Memory B cell (primary cell): Measurements from ENCODE around the gene RBBP7.
"Not testable (repeated sequence)": the region's sequence is repeated elsewhere in the genome, so short reads cannot be mapped to it uniquely, and the experiment has no call there.

ENCODE experiments used
- ATAC-seq: fragments of 150-1000 bp; cut with Tn5 transposase; 2 replicates; pipeline ENCODE4 v1.10.0; 2021; ENCODE audit warnings: low read depth, mild to moderate bottlenecking, moderate library complexity
- DNase-seq, 2 donors: peaks; one replicate each; pipeline ENCODE4 v3.0.0; 2022; ENCODE audit warnings: low spot score in 2 of 2
- H3K27ac Mint-ChIP-seq: one replicate; pipeline ENCODE4 v1.8.0; 2022; ENCODE audit warnings: mild to moderate bottlenecking, moderate library complexity, mixed read lengths
- H3K27me3 Mint-ChIP-seq: one replicate; pipeline ENCODE4 v1.8.0; 2022; ENCODE audit warnings: mixed read lengths
- H3K36me3 Mint-ChIP-seq: one replicate; pipeline ENCODE4 v1.8.0; 2022; ENCODE audit warnings: mild to moderate bottlenecking, mixed read lengths
- H3K4me1 Mint-ChIP-seq: one replicate; pipeline ENCODE4 v1.8.0; 2022; ENCODE audit warnings: mixed read lengths
- H3K4me3 Mint-ChIP-seq: one replicate; pipeline ENCODE4 v1.8.0; 2022; ENCODE audit warnings: mild to moderate bottlenecking, moderate library complexity, mixed read lengths
- H3K9me3 Mint-ChIP-seq: one replicate; pipeline ENCODE4 v1.8.0; 2022; ENCODE audit warnings: mixed read lengths

RBBP7 gene

DNA sequence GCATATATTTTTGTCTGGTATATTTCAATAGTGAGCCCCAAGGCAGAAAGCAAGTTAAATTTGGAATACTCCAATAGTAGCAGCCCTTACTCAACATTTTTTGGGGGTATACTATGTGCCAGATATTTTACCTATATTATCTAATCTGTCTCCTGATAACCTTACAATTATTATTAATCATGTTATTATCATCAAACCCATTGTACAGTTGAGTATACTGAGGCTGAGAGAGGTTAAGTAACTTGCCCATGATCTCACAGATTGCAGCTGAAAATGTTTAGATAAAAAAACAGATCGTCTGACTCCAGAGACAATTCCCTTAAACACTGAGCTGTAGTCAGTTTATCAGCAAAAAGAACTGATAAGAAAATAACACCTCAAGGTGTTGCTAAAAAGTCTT is 6.5 kb upstream of the RBBP7 start:
- Mint-ChIP-seq H3K27me3 (no peaks in the 10 kb centered on the region), H3K27ac (no peak overlapping the region), H3K9me3 (no peaks in the 10 kb centered on the region), H3K4me1 (peaks cover 11% of the 10 kb centered on the region), H3K36me3 (no peaks in the 10 kb centered on the region), H3K4me3 (no peak overlapping the region)
- no peak for ATAC-seq
- no peak for DNase-seq

DNA sequence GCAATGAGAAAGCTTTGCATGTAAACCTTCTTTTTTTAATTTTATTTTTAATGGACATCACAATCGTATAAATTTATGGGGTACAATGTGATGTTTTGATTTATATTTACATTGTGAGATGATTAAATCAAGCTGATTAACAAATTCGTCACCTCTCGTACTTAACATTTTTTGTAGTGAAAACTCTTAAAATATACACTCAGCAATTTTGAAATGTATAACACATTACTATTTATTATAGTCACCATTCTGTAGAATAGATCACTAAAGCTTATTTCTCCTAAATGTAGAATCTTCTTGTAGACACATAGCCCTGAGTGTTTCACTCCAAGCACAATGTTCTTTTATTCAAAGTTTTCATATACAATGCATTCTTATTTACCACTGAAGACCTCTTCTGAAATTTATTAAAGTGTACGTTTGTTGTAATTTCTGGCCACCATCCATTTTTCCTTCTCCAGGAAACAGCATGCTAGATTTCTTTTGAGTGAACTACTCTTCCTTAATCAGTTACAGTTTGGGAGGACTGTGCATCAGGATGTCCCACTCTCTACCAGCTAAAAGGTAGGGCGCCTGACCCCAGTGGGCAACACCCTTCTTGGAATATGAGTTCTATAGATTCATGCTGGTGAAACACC is 4.4 kb upstream of the RBBP7 start:
- Mint-ChIP-seq H3K27ac (no peak overlapping the region), H3K27me3 (no peaks in the 10 kb centered on the region), H3K4me3 (no peak overlapping the region), H3K9me3 (no peaks in the 10 kb centered on the region), H3K36me3 (no peaks in the 10 kb centered on the region), H3K4me1 (peaks cover 13% of the 10 kb centered on the region)
- no peak for ATAC-seq
- DNase-seq: no peak

DNA sequence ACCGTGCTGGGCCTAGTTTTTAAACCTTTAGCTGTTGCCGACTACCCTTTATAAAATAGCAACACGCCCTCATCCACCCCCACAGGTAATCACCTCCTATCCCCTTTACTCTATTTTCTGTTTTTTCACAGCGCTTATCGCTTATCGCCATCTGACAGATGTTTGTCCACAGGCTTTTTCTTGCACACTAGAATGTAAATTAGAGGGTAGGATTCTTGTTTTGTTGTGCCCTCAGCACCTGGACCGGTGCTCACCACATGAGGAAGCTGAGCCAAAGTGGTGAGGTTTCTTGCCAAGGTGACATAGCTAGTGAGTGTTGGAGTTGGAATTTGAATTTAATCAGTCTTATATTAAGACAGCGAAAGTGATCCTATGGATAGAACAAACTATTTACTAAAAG is 2.9 kb upstream of the RBBP7 start:
- DNase-seq (no peak), ATAC-seq (no peak)
- peaks cover 21% of the 10 kb centered on the region for H3K4me1 Mint-ChIP-seq
- H3K4me3 Mint-ChIP-seq: peak overlapping the region; percentile 60
- no peaks in the 10 kb centered on the region for H3K27me3 Mint-ChIP-seq
- peak overlapping the region; percentile 75 for H3K27ac Mint-ChIP-seq
- no peaks in the 10 kb centered on the region for H3K9me3 Mint-ChIP-seq
- H3K36me3 Mint-ChIP-seq: no peaks in the 10 kb centered on the region

DNA sequence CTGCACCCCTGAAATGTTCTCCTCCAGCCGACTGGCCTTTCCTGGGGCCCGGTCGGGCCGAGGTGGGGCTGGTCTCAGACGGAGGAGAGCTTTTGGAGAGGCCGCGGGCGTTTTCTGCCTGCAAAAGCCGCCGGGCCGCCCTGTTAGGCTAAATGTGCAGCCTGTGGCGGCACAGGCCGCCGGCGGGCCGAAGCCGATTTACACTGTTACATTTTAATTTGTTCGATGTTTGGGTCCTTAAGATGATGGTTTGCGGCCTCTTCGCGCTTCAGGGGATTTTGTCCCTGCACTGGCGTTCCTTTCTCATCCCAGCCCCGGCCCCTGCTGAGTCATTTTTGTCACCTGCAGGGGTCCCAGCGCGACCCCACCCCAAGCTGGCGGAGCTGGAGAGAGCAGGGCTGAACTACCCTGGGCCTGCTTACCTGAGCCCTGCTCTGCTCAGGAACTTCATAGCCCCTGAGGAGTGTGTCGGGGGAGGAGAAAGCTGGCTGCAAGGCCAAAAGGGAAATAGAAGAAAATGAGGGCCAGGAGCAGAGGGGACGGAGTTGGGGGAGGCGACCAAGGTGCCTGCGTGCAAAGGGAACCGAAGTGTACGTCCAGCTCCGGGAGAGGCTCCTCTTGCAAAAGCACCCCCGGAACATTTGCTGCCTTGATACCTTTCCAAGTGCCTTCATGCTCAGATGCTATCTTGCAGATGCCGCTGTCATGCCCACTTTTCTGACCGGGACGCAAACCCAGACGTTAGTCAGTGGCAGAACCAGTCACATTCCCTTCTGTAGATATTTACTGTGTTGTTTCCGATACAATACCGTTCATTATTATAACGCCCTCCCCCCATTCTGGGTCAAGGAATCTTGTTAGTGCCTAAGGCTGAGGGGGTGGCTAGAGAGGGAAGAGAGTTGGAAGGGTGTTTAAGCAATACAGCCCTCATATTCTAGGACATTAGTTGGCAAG is 977 bp upstream of the RBBP7 start:
- peak; percentile 5 for ATAC-seq

DNA sequence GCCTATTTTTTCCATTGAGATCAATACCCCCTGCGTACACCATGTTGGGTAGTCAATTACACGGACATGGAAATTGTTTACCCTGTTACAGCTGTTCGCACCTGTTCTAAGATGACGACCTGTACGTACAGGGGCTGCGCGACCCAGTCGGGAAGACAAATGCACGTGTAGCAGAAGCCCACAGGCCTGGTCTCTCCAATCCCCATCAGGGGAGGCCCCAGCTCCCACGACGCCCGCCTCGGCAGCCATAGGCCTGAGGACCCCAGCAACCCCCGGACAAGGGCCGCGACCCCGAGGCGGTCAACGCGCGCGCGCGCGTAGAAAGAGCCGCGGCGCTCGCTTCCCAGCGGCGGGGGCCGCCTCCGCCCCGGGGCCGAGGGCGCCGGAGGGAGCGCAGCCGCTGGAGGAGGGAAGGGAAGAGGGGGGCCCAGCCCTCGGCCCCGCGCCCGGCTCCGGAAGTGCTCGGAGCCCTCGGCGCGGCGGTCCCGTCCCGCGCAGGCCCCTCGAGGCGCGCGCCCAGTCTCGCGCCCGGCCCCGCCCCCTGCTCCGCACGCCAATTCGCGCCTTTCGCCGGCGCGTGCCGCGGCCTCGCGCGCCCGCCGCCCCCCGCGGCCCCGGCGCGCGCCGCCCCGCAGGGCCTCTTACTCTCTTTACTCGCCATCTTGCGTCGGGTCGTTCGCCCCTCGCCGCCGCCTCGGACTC is 618 bp downstream of the RBBP7 start:
- ATAC-seq: peak; percentile 51
- H3K4me1 Mint-ChIP-seq: peaks cover 23% of the 10 kb centered on the region
- H3K4me3 Mint-ChIP-seq: peak overlapping the region; percentile 95
- no peaks in the 10 kb centered on the region for H3K27me3 Mint-ChIP-seq
- H3K36me3 Mint-ChIP-seq: peaks cover 2% of the 10 kb centered on the region
- peak; percentile 9 to 56 for DNase-seq
- no peaks in the 10 kb centered on the region for H3K9me3 Mint-ChIP-seq
- peak overlapping the region; percentile 99 for H3K27ac Mint-ChIP-seq

More for the DNA sequence above, 977 bp upstream of the RBBP7 start:
- Mint-ChIP-seq H3K27me3 (no peaks in the 10 kb centered on the region), H3K36me3 (peaks cover 2% of the 10 kb centered on the region), H3K4me3 (peak overlapping the region; percentile 81), H3K4me1 (peaks cover 25% of the 10 kb centered on the region), H3K27ac (peak overlapping the region; percentile 99), H3K9me3 (no peaks in the 10 kb centered on the region)
- DNase-seq: peak in 1 of 2 donors; percentile 29

DNA sequence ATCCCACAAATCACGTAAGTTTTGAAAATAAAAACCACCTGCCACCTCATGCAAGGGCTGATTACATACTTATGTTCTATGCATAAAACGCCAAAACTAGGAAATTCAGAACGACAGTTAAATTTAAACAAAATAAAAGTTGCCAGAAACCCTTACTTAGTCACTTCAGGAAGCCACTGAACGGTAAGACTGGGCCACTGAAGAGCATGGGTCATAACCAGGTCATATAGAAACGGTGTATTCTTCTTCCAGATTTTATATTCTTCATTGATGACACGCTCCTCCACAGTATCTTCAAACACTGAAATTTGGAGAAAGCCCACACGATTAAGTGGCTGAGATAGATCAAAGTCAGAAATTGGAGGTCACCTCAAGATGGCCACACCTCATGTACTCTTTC is 1.2 kb downstream of the RBBP7 start:
- ATAC-seq (no peak), DNase-seq (no peak)
- peak overlapping the region; percentile 84 for H3K27ac Mint-ChIP-seq
- H3K4me3 Mint-ChIP-seq: peak overlapping the region; percentile 83
- H3K27me3 Mint-ChIP-seq: no peaks in the 10 kb centered on the region
- H3K4me1 Mint-ChIP-seq: peaks cover 23% of the 10 kb centered on the region
- H3K36me3 Mint-ChIP-seq: peaks cover 2% of the 10 kb centered on the region
- no peaks in the 10 kb centered on the region for H3K9me3 Mint-ChIP-seq

DNA sequence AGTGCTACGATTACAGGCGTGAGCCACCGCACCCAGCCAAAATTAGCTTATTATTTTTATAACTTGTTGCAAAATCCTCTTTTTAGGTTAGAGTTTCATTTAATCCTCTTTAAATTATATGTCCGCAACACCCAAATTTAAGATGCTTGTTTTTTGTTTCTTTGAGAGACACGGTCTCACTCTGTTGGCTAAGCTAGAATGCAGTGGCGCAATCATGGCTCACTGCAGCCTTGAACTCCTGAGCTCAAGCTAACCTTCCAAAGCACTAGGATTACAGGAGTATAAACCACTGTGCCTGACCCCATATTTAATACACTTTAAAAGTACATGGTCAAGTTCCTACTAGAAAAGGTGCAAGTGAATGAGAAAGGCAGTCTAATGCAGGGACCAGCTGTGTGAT is 2.2 kb downstream of the RBBP7 start:
- no peaks in the 10 kb centered on the region for H3K27me3 Mint-ChIP-seq
- DNase-seq: no peak
- no peak overlapping the region for H3K4me3 Mint-ChIP-seq
- peaks cover 22% of the 10 kb centered on the region for H3K4me1 Mint-ChIP-seq
- H3K27ac Mint-ChIP-seq: peak overlapping the region; percentile 20
- H3K9me3 Mint-ChIP-seq: no peaks in the 10 kb centered on the region
- ATAC-seq: no peak
- peaks cover 2% of the 10 kb centered on the region for H3K36me3 Mint-ChIP-seq

DNA sequence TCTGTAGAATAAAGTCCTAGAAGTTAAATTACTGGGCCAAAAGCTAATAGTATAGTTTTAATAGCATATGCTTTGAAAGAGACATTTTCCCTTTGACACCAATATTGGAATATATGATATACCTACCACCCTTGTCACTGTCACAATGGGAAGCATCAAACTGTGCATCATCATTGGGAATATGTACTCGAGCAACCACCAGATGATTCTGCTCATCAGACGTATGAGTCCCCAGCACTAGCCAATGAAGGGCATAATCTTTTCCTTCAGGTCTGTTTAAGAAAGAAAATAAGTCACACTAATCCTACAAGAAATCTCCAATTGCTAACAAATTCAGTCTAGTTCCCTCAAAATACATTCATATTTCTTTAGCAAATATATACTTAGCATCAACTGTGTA is 7.3 kb downstream of the RBBP7 start:
- Mint-ChIP-seq H3K27me3 (no peaks in the 10 kb centered on the region), H3K36me3 (peaks cover 7% of the 10 kb centered on the region), H3K4me1 (peaks cover 11% of the 10 kb centered on the region), H3K4me3 (no peak overlapping the region), H3K27ac (no peak overlapping the region), H3K9me3 (no peaks in the 10 kb centered on the region)
- no peak for ATAC-seq
- no peak for DNase-seq

DNA sequence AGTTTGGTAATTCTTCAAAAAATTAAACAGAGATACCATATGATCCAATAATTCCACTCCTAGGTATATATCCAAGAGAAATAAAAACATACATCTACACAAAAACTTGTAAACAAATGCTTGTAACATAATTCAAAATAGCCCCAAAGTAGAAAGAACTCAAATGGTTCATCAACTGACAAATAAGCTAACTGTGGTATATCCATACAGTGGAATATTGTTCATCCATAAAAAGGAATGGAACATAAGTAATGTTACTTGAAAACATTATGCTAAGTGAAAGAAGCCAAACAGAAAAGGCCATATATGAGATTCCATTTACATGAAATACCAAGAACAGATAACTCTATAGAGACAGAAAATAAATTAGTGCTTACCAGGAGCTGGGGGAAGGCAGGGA is 13.4 kb downstream of the RBBP7 start:
- DNase-seq: no peak
- Mint-ChIP-seq H3K4me3 (no peak overlapping the region), H3K27me3 (no peaks in the 10 kb centered on the region), H3K27ac (no peak overlapping the region), H3K9me3 (no peaks in the 10 kb centered on the region), H3K4me1 (peaks cover 10% of the 10 kb centered on the region), H3K36me3 (peaks cover 17% of the 10 kb centered on the region)
- no peak for ATAC-seq

DNA sequence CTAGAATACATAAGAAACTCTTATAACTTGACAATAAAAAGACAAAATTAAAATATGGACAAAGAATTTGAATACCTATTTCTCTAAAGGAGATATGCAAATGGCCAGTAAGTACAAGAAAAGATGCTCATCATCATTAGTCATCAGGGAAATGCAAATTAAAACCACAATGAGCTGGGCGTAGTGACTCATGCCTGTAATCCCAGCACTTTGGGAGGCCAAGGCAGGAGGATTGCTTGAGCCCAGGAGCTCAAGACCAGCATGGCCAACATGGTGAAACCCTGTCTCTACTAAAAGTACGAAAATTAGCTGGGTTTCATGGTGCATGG is 14.1 kb downstream of the RBBP7 start:
- Mint-ChIP-seq H3K36me3 (peaks cover 17% of the 10 kb centered on the region), H3K27ac (peak overlapping the region; percentile 31)
- not testable (repeated sequence) for H3K27me3 Mint-ChIP-seq, H3K9me3 Mint-ChIP-seq, H3K4me1 Mint-ChIP-seq, H3K4me3 Mint-ChIP-seq, DNase-seq
- peak; percentile 79 for ATAC-seq

DNA sequence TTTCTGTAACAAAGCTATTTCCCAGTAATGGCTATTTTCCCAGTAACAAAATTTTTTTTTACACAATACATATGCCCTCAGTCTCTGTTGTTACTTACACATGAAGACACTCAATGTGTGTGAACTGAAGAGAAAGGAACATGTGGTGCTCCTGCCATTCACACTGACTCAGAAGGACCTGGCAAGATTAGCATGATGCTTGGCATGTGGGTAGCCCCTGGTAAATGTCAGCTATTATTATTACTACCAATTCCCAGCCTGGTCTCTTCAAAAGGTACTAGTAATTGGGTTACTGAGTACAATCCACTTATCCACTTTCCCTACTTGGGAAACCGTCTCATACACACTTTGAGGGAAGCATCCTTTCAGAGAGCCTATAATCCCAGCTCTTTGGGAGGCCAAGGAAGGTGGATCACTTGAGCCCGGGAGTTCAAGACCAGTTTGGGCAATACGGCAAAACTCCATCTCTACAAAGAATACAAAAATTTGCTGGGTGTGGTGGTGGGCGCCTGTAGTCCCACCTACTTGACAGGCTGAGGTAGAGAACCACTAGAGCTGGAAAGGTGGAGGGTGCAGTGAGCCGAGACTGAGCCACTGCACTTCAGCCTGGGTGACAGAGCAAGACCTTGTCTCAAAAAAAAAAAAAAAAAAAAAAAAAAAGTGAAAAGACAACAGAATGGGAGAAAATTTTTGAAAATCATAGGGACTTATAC is 14.6 kb downstream of the RBBP7 start:
- ATAC-seq: peak; percentile 69
- Mint-ChIP-seq H3K36me3 (peaks cover 17% of the 10 kb centered on the region), H3K27me3 (no peaks in the 10 kb centered on the region), H3K4me1 (peaks cover 10% of the 10 kb centered on the region), H3K4me3 (no peak overlapping the region), H3K9me3 (no peaks in the 10 kb centered on the region), H3K27ac (no peak overlapping the region)
- no peak for DNase-seq

DNA sequence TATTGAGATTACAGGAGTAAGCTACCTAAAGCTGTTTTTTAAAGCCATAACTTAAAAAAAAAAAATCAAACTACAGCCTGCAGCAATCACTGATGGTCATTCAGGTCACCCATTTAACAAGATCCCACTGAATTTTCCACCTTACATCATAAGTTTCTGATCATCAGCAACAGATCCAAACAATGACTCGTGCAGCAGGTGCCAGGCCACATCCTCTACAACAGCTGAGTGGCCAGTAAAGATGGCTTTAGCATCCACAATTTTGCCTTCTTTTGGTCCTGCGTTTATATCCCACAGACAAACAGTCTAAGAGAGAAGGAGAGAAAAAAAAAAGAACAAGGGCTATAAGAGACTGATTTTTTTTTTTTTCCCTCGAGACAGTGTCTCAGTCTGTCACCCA is 16.6 kb downstream of the RBBP7 start:
- Mint-ChIP-seq H3K9me3 (no peaks in the 10 kb centered on the region), H3K36me3 (peaks cover 11% of the 10 kb centered on the region), H3K27me3 (no peaks in the 10 kb centered on the region), H3K4me1 (peaks cover 6% of the 10 kb centered on the region), H3K27ac (no peak overlapping the region), H3K4me3 (no peak overlapping the region)
- no peak for ATAC-seq
- DNase-seq: no peak

DNA sequence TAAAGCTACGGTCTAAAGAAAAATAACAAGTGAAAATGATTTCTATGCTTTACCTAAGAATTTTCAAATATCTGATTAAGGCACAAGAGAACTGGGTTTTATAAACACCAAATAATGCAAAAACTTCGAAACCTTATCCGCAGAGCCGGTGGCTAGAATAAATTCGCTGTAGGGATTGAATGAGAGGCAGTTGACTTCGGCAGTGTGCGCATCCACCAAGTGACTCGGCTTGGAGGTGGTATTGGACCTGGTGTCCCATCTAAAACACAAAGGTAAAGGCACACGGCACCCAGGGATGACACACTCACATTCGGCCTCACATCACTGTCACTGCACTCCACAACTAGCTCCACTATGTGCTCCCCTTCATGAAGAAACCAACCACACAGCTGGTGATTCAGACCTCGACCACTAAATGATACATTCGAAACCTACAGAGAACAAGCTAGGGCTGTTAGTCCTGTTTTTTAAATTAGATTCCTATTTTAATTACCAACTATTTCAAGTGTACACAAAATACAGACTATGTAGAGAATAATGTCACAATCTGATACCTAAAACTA is 17.5 kb downstream of the RBBP7 start:
- DNase-seq (no peak), ATAC-seq (no peak)
- no peak overlapping the region for H3K4me3 Mint-ChIP-seq
- no peak overlapping the region for H3K27ac Mint-ChIP-seq
- peaks cover 6% of the 10 kb centered on the region for H3K4me1 Mint-ChIP-seq
- H3K27me3 Mint-ChIP-seq: no peaks in the 10 kb centered on the region
- H3K9me3 Mint-ChIP-seq: no peaks in the 10 kb centered on the region
- H3K36me3 Mint-ChIP-seq: peaks cover 11% of the 10 kb centered on the region
